B cell (primary cell): ENCODE results near the gene ADARB2. TPM values are rescaled to one million over a fixed set of nuclear protein-coding genes. Genes with fewer than 3 reads are reported as not detected.

Experiments used
- ATAC-seq: fragments of 200-7000 bp; cut with Tn5 transposase; one replicate; pipeline ENCODE4 v1.10.0; 2021; ENCODE audit warnings: low read depth, mild to moderate bottlenecking, moderate number of reproducible peaks, moderate library complexity
- CTCF ChIA-PET: fragments of 350-600 bp; sonication (Branson Sonifier 250); formaldehyde crosslinking; loops from one replicate; lab custom pipeline; 2021; ENCODE audit warnings: antibody characterized with exemption, inconsistent platforms; lab: Charles Lee
- POLR2A ChIA-PET: fragments of 350-600 bp; sonication (Branson Sonifier 250); formaldehyde crosslinking; loops from one replicate; lab custom pipeline; 2021; ENCODE audit warnings: antibody characterized with exemption; lab: Charles Lee
- DNase-seq: peaks from one replicate; pipeline ENCODE4 v3.0.0; 2013
- H2AFZ ChIP-seq: 2 replicates; pipeline ENCODE4 v1.6.1; 2012; ENCODE audit warnings: mild to moderate bottlenecking, low read depth, low read length; ENCODE audit not compliant: insufficient read depth, poor library complexity, severe bottlenecking
- H3K27ac ChIP-seq, 2 donors: 1 replicate in 1 of 2; 2 replicates in 1 of 2; pipeline ENCODE4 v1.5.1; 2012 to 2013; ENCODE audit warnings: low read length in 2 of 2, mild to moderate bottlenecking in 2 of 2, moderate library complexity in 1 of 2
- H3K27me3 ChIP-seq, 4 experiments: fragments of 200-600 bp in 1 of 4; sonication (generic) in 1 of 4; replicated peaks in 1 of 4; 1 replicate in 2 of 4; 2 replicates in 2 of 4; pipeline versions ENCODE4 v1.6.1 to v1.7.0; 2013 to 2016; ENCODE audit warnings: low read length in 3 of 4, mild to moderate bottlenecking in 2 of 4, mixed read lengths in 1 of 4, moderate library complexity in 1 of 4; ENCODE audit not compliant: insufficient read depth in 4 of 4, control insufficient read depth in 3 of 4; ENCODE audit errors: control extremely low read depth in 1 of 4
- H3K36me3 ChIP-seq, 2 experiments: replicated peaks in 1 of 2; 1 replicate in 1 of 2; 2 replicates in 1 of 2; pipeline versions ENCODE4 v1.6.1 to v1.7.1; 2013; ENCODE audit warnings: low read length in 1 of 2; ENCODE audit not compliant: insufficient read depth in 2 of 2, control insufficient read depth in 1 of 2; ENCODE audit errors: control extremely low read depth in 1 of 2, extremely low read depth in 1 of 2
- H3K4me1 ChIP-seq, 2 donors: fragments of 200-600 bp in 1 of 2; sonication (generic) in 1 of 2; 1 replicate in 1 of 2; 2 replicates in 1 of 2; pipeline versions ENCODE4 v1.5.1 to v1.6.1; 2013 to 2017; ENCODE audit warnings: low read length in 2 of 2; ENCODE audit not compliant: control insufficient read depth in 2 of 2, insufficient read depth in 2 of 2
- H3K4me2 ChIP-seq: replicated peaks from 2 replicates; pipeline ENCODE3; 2012; ENCODE audit warnings: mild to moderate bottlenecking, low read depth, low read length; ENCODE audit not compliant: poor library complexity, severe bottlenecking
- H3K4me3 ChIP-seq, 5 experiments: fragments of 200-600 bp in 1 of 5; sonication (generic) in 1 of 5; 1 replicate in 3 of 5; 2 replicates in 2 of 5; pipeline versions ENCODE4 v1.5.1 to v1.7.0; 2011 to 2016; ENCODE audit warnings: low read length in 4 of 5, mild to moderate bottlenecking in 4 of 5, low read depth in 2 of 5, control low read depth in 1 of 5, moderate library complexity in 1 of 5; ENCODE audit not compliant: insufficient read depth in 1 of 5; ENCODE audit errors: control extremely low read depth in 1 of 5, extremely low read depth in 1 of 5
- H3K79me2 ChIP-seq: fragments of 200-600 bp; sonication (generic); one replicate; pipeline ENCODE4 v1.6.0; 2016; ENCODE audit warnings: low read length; ENCODE audit not compliant: control insufficient read depth, insufficient read depth
- H3K9ac ChIP-seq: fragments of 200-600 bp; sonication (generic); 2 replicates; pipeline ENCODE4 v1.6.1; 2017; ENCODE audit warnings: mild to moderate bottlenecking, low read length, moderate library complexity
- H3K9me3 ChIP-seq, 3 donors: one replicate each; pipeline versions ENCODE4 v1.6.1 to v1.7.1; 2013; ENCODE audit warnings: low read length in 2 of 3; ENCODE audit not compliant: control insufficient read depth in 2 of 3, insufficient read depth in 1 of 3; ENCODE audit errors: control extremely low read depth in 1 of 3
- H4K20me1 ChIP-seq: 2 replicates; pipeline ENCODE4 v1.6.0; 2012; ENCODE audit warnings: mild to moderate bottlenecking, low read length; ENCODE audit not compliant: insufficient read depth, control insufficient read depth, poor library complexity, severe bottlenecking
- H3K27ac Mint-ChIP-seq: one replicate; pipeline ENCODE4 v1.8.0; 2021; ENCODE audit warnings: mixed read lengths
- H3K27me3 Mint-ChIP-seq: one replicate; pipeline ENCODE4 v1.8.0; 2021; ENCODE audit warnings: mixed read lengths
- H3K4me1 Mint-ChIP-seq: one replicate; pipeline ENCODE4 v1.8.0; 2021; ENCODE audit warnings: mixed read lengths
- H3K4me3 Mint-ChIP-seq: one replicate; pipeline ENCODE4 v1.8.0; 2021; ENCODE audit warnings: mixed read lengths
- H3K9me3 Mint-ChIP-seq: one replicate; pipeline ENCODE4 v1.8.0; 2022; ENCODE audit warnings: mixed read lengths; ENCODE audit not compliant: insufficient read depth
- CTCF ChIP-seq: fragments of 200-600 bp; IDR thresholded peaks from one replicate; pipeline ENCODE4 v1.8.0; 2022; ENCODE audit warnings: antibody characterized with exemption, mild to moderate bottlenecking
- EZH2 ChIP-seq: IDR thresholded peaks from 2 replicates; pipeline ENCODE4 v1.6.1; 2012; ENCODE audit warnings: borderline replicate concordance, low read depth, mild to moderate bottlenecking, moderate library complexity, low read length; ENCODE audit not compliant: insufficient read depth, poor library complexity, severe bottlenecking
- WGBS: methylation state at CpG from one replicate; pipeline ENCODE4 v1.1.5; 2013; ENCODE audit warnings: missing lambda C conversion rate; ENCODE audit not compliant: insufficient coverage; 5-methylcytosine and 5-hydroxymethylcytosine counted together
- intact Hi-C: fragments of 100-400 bp; cut with micrococcal nuclease; formaldehyde crosslinking; loops from one replicate; pipeline ENCODE4 v1.10.0; 2022
- polyA plus RNA-seq: library from polyadenylated mRNA; depleted of rRNA; stranded (reverse); fragments of >200 nt; gene quantifications from 2 replicates; pipeline ENCODE4 v1.2.3, GENCODE V29; 2012
- total RNA-seq, 2 donors: library from RNA; stranded (reverse); fragments of 120-200 nt in 1 of 2; gene quantifications; 1 replicate in 1 of 2; 2 replicates in 1 of 2; pipeline versions ENCODE4 v1.2.3 to v1.2.4, GENCODE V29; 2013 to 2022

Gene ADARB2
- total and polyA plus RNA-seq, 2 donors (not counting 1 experiment from before 2014, with no cell fraction given), result 0.13 to 0.96 TPM

GRCh38 chr10:1179346-1180070 is 557.8 kb downstream of the ADARB2 start:
- no peaks in the 10 kb centered on the region for H3K4me1 Mint-ChIP-seq
- DNase-seq (no peak), ATAC-seq (no peak)
- H3K9me3 Mint-ChIP-seq, result no peaks in the 10 kb centered on the region
- H3K4me3 Mint-ChIP-seq, result no peak overlapping the region
- Histone ChIP-seq H3K36me3 (no peaks in the 10 kb centered on the region), H4K20me1 (no peaks in the 10 kb centered on the region), H3K9ac (no peak overlapping the region), H2AFZ (no peak overlapping the region), H3K4me3 (no peak overlapping the region), H3K27ac (no peak overlapping the region), H3K79me2 (no peaks in the 10 kb centered on the region), H3K9me3 (peaks cover 0 to under 1% (median 0%) of the 10 kb centered on the region in 3 donors), H3K27me3 (peaks cover 0 to 3% (median 0%) of the 10 kb centered on the region in 4 experiments), H3K4me1 (no peaks in the 10 kb centered on the region), H3K4me2 (no peak overlapping the region)
- intact Hi-C loops, result no loop called here
- H3K27me3 Mint-ChIP-seq, result peaks cover 9% of the 10 kb centered on the region
- H3K27ac Mint-ChIP-seq, result no peak overlapping the region
- CTCF ChIA-PET, result interaction anchor here (0.7 kb wide), 1 partner anchor 187 kb away, joined by 3 read pairs; no protein-coding TSS in a partner anchor
- no peak for TF ChIP-seq EZH2
- WGBS, result 87% methylated on average over 19 of the region's 20 CpGs
- POLR2A ChIA-PET, result no interaction called here

GRCh38 chr10:1178506-1178905 is 558.8 kb downstream of the ADARB2 start:
- Histone ChIP-seq H3K9me3 (no peaks in the 10 kb centered on the region), H3K27ac (no peak overlapping the region), H3K79me2 (no peaks in the 10 kb centered on the region), H4K20me1 (no peaks in the 10 kb centered on the region), H3K4me2 (no peak overlapping the region), H2AFZ (no peak overlapping the region), H3K9ac (no peak overlapping the region), H3K36me3 (no peaks in the 10 kb centered on the region), H3K4me3 (no peak overlapping the region), H3K4me1 (no peaks in the 10 kb centered on the region), H3K27me3 (no peaks in the 10 kb centered on the region)
- TF ChIP-seq EZH2, result no peak
- TF ChIP-seq CTCF, result no peak
- Mint-ChIP-seq H3K9me3 (no peaks in the 10 kb centered on the region), H3K4me3 (no peak overlapping the region), H3K4me1 (no peaks in the 10 kb centered on the region), H3K27me3 (peaks cover 9% of the 10 kb centered on the region), H3K27ac (no peak overlapping the region)
- intact Hi-C loops, result no loop called here
- ChIA-PET CTCF (no interaction called here), POLR2A (no interaction called here)
- 88% methylated on average over 12 of the region's 16 CpGs for WGBS
- DNase-seq (no peak), ATAC-seq (no peak)
